Keratinocyte (primary cell): Measurements from ENCODE around the gene NR1D2.

Experiments used
- CTCF ChIP-seq, 3 experiments: IDR thresholded peaks in 1 of 3; conservative IDR thresholded peaks in 1 of 3; optimal IDR thresholded peaks in 1 of 3; 2 replicates in 2 of 3; 3 replicates in 1 of 3; pipeline versions ENCODE3 to v1.5.1; 2011; ENCODE audit warnings: low read length in 3 of 3, mild to moderate bottlenecking in 3 of 3, moderate library complexity in 2 of 3, control low read depth in 1 of 3, inconsistent platforms in 1 of 3; ENCODE audit not compliant: insufficient read depth in 2 of 3; ENCODE audit errors: extremely low read depth in 1 of 3
- EZH2 ChIP-seq: IDR thresholded peaks from one replicate; pipeline ENCODE4 v1.6.1; 2012; ENCODE audit warnings: inconsistent platforms, mild to moderate bottlenecking, low read length, moderate library complexity

GRCh38 chr3:24002129-24002528 is 57.0 kb downstream of the NR1D2 start:
- TF ChIP-seq CTCF (optimal IDR thresholded peaks at IDR 0.05 in 1 of 3, IDR thresholded peaks at IDR 0.05 in 1 of 3, conservative IDR thresholded peaks at IDR 0.05 in 1 of 3; ENCODE audit: extremely low read depth in 1 of 3, insufficient read depth in 2 of 3, low read length in 3 of 3), result no peak
- TF ChIP-seq EZH2, result no peak
